ENCODE data around the gene NSUN6.

DNA sequence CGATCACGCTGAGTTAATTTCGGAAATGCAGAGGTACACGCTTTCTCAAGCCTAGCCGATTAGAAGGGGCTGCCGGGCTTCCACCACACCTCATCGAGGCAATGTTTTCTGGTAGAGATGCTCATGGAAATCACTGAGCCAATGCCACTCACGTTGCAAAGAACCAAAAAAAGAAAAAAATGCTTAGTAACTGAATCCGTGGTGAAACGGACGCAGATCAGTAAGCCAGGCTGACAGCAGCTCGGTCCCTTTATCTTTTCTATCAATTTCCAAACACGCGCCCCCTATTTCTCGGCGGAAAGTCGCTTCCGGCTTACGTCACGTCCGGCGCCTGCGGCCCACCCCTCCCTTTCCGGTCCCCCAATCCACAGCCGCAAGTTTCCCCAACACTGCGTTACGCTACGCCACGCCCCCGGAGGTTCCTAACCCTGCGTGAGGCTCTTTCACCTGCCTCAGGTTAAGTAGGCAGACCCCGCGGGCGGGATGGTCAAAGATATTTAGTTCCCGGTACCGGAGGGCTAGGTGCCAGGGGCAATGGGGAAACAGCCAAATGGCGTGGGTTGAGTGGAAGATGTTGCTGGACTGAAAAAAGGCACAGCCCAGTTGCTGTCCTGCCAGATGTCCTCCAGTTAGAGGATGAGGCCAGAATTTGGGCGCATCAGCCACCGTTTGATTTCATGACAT lies at the start of gene NSUN6:
- peak; percentile 77 for TF ChIP-seq POLR2A (IDR thresholded peaks at IDR 0.05)
- TF ChIP-seq, protein P1, sequence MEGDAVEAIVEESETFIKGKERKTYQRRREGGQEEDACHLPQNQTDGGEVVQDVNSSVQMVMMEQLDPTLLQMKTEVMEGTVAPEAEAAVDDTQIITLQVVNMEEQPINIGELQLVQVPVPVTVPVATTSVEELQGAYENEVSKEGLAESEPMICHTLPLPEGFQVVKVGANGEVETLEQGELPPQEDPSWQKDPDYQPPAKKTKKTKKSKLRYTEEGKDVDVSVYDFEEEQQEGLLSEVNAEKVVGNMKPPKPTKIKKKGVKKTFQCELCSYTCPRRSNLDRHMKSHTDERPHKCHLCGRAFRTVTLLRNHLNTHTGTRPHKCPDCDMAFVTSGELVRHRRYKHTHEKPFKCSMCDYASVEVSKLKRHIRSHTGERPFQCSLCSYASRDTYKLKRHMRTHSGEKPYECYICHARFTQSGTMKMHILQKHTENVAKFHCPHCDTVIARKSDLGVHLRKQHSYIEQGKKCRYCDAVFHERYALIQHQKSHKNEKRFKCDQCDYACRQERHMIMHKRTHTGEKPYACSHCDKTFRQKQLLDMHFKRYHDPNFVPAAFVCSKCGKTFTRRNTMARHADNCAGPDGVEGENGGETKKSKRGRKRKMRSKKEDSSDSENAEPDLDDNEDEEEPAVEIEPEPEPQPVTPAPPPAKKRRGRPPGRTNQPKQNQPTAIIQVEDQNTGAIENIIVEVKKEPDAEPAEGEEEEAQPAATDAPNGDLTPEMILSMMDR (IDR thresholded peaks at IDR 0.05) = peak in 2 of 5 experiments; percentile 16 to 28
- no peak for TF ChIP-seq EP300 (IDR thresholded peaks at IDR 0.05; ENCODE audit: low read depth)
- peak; percentile 84 to 88 (median 84) for TF ChIP-seq POLR2AphosphoS5 (IDR thresholded peaks at IDR 0.05)

All from transverse colon (tissue), 4 donors.